DND-41 (cell line): ENCODE results near the gene ASCC2.

Experiments used
- ATAC-seq: fragments of 200-7000 bp; cut with Tn5 transposase; 3 replicates; pipeline ENCODE4 v1.9.1; 2021; ENCODE audit warnings: low read depth; ENCODE audit not compliant: insufficient read depth
- DNase-seq: peaks from one replicate; pipeline ENCODE4 v3.0.0-alpha.2; 2020
- H2AFZ ChIP-seq: 2 replicates; pipeline ENCODE4 v1.6.0; 2012; ENCODE audit warnings: low read depth, low read length
- H3K27ac ChIP-seq: 2 replicates; pipeline ENCODE4 v1.5.1; 2012; ENCODE audit warnings: low read length, inconsistent platforms
- H3K27me3 ChIP-seq: fragments of 200-600 bp; sonication (generic); 2 replicates; pipeline ENCODE4 v1.6.0; 2012; ENCODE audit warnings: low read length, mild to moderate bottlenecking, inconsistent platforms; ENCODE audit not compliant: insufficient read depth, poor library complexity
- H3K36me3 ChIP-seq: 2 replicates; pipeline ENCODE4 v1.5.1; 2012; ENCODE audit warnings: low read length, inconsistent platforms; ENCODE audit not compliant: insufficient read depth
- H3K4me1 ChIP-seq: 2 replicates; pipeline ENCODE4 v1.5.1; 2012; ENCODE audit warnings: mild to moderate bottlenecking, low read length; ENCODE audit not compliant: insufficient read depth
- H3K4me2 ChIP-seq: 2 replicates; pipeline ENCODE4 v1.6.0; 2012; ENCODE audit warnings: mild to moderate bottlenecking, moderate library complexity, low read length, inconsistent platforms; ENCODE audit not compliant: insufficient read depth
- H3K4me3 ChIP-seq, 2 experiments: fragments of 200-600 bp in 1 of 2; shearing (Covaris generic) in 1 of 2; 2 replicates each; pipeline ENCODE4 v1.5.1; 2012 to 2016; ENCODE audit warnings: inconsistent platforms in 2 of 2, low read length in 2 of 2, mild to moderate bottlenecking in 2 of 2, low read depth in 1 of 2, moderate library complexity in 1 of 2
- H3K79me2 ChIP-seq: 2 replicates; pipeline ENCODE4 v1.6.0; 2012; ENCODE audit warnings: low read length, inconsistent platforms; ENCODE audit not compliant: insufficient read depth
- H3K9ac ChIP-seq: 2 replicates; pipeline ENCODE4 v1.6.0; 2012; ENCODE audit warnings: low read depth, mild to moderate bottlenecking, inconsistent platforms, low read length, moderate library complexity
- H3K9me3 ChIP-seq: 2 replicates; pipeline ENCODE4 v1.5.1; 2012; ENCODE audit warnings: low read length, moderate library complexity, mild to moderate bottlenecking, inconsistent platforms; ENCODE audit not compliant: insufficient read depth, severe bottlenecking
- H4K20me1 ChIP-seq: 2 replicates; pipeline ENCODE4 v1.6.0; 2012; ENCODE audit warnings: low read length; ENCODE audit not compliant: insufficient read depth
- CTCF ChIP-seq: IDR thresholded peaks from 2 replicates; pipeline ENCODE4 v1.5.1; 2012; ENCODE audit warnings: borderline replicate concordance, low read length, moderate library complexity, mild to moderate bottlenecking; ENCODE audit not compliant: poor library complexity, severe bottlenecking; ENCODE audit errors: extremely low read depth
- EZH2 ChIP-seq: IDR thresholded peaks from 3 replicates; pipeline ENCODE4 v1.6.1; 2012; ENCODE audit warnings: borderline replicate concordance, low read depth, mild to moderate bottlenecking, moderate library complexity, low read length, inconsistent platforms; ENCODE audit not compliant: severe bottlenecking

ASCC2 gene

DNA sequence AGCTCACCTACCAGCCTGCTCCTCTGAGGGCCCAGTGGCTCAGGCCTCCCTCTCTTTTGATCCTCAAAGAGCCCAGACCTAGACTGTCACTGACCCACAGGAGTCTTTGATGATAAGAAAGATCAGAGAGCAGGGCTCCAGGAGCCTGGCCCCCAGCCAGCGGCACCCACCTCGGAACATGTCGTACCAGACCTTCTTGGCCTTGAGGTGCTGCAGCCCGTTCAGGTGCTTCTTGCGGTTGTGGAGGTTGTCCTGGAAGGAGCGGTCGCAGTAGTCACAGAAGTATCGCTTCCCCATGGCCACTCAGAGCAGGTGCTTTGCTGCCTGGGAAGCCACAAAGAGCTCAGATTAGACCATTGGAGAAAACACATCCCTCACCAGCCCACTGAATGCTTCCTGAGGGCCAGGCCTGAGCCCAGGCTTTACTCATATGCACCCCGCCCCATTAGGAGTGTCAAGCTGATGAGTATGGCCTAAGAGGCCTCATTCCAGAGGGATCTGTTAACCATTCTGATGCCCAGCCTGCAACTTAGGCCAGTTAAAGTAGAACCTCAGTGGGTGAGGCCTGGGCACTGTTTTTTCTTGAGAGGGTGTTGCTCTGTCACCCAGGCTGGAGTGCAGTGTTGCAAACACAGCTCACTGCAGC lies 89.7 kb downstream of the ASCC2 start:
- TF ChIP-seq CTCF (no peak), EZH2 (no peak)
- Histone ChIP-seq H4K20me1 (no peaks in the 10 kb centered on the region), H3K4me1 (no peaks in the 10 kb centered on the region), H3K9me3 (no peaks in the 10 kb centered on the region), H3K4me3 (no peak overlapping the region), H3K79me2 (no peaks in the 10 kb centered on the region), H3K27ac (no peak overlapping the region), H3K36me3 (peaks cover 35% of the 10 kb centered on the region), H2AFZ (no peak overlapping the region), H3K9ac (no peak overlapping the region), H3K27me3 (no peaks in the 10 kb centered on the region), H3K4me2 (no peak overlapping the region)
- DNase-seq (no peak), ATAC-seq (no peak)

DNA sequence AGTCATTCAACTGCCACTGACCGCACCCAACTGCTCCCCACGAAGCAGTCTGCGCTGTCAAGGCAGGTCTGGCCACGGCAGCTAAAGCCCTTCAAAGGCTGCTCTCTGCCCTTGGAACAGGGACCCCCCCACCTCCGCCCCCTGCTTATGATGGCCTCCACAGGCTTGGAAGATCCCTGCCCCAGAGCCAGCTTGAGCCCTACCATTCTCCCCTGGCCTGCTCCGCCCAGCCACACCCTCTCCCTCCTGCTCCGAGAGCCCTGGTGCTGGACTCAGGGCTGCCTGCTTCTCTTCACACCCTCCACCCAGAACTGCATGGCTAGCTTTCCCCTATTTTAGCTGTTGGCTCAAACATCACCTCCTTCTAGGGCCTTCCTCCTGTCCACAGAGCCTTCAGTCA lies 90.2 kb downstream of the ASCC2 start:
- Histone ChIP-seq H3K27ac (no peak overlapping the region), H3K9ac (no peak overlapping the region), H3K36me3 (peaks cover 35% of the 10 kb centered on the region), H2AFZ (no peak overlapping the region), H3K4me3 (no peak overlapping the region), H3K4me2 (no peak overlapping the region), H3K79me2 (no peaks in the 10 kb centered on the region), H3K4me1 (no peaks in the 10 kb centered on the region), H4K20me1 (no peaks in the 10 kb centered on the region), H3K9me3 (no peaks in the 10 kb centered on the region), H3K27me3 (no peaks in the 10 kb centered on the region)
- no peak for DNase-seq
- no peak for ATAC-seq
- no peak for TF ChIP-seq EZH2
- no peak for TF ChIP-seq CTCF

- H3K27ac ChIP-seq: no peak overlapping the region
- no peaks in the 10 kb centered on the region for H3K9me3 ChIP-seq
- ATAC-seq: no peak
Observed at GRCh38 chr22:29744902-29745301, 93.2 kb downstream of the ASCC2 start.

More at GRCh38 chr22:29744902-29745301, 93.2 kb downstream of the ASCC2 start:
- Histone ChIP-seq H4K20me1 (no peaks in the 10 kb centered on the region; the same call in 1 of the 2 replicates), H3K4me2 (no peak overlapping the region), H2AFZ (no peak overlapping the region), H3K4me1 (no peaks in the 10 kb centered on the region), H3K4me3 (no peak overlapping the region), H3K79me2 (no peaks in the 10 kb centered on the region), H3K9ac (no peak overlapping the region), H3K36me3 (peaks cover 49% of the 10 kb centered on the region), H3K27me3 (no peaks in the 10 kb centered on the region)
- no peak for DNase-seq
- TF ChIP-seq CTCF (no peak), EZH2 (no peak)
